Measurements from ENCODE around the gene SCRT2.
A peak's percentile ranks its signal among the peaks of the same experiment; 100 is the strongest.

SCRT2 gene

GRCh38 chr20:623704-624103 lies 51.9 kb downstream of the SCRT2 start:
- H3K27me3 ChIP-seq (replicated peaks) = no peaks in the 10 kb centered on the region
- no peak for TF ChIP-seq CTCF (IDR thresholded peaks at IDR 0.05; ENCODE audit: low read depth, low read length, missing control alignments)
- H3K4me3 ChIP-seq (ENCODE audit: low read depth, low read length) = no peak overlapping the region
- in situ Hi-C loops (cut with HindIII; ENCODE audit: low pct_ligation_motif_present, low sequenced_read_pairs) = no loop called here
- H3K27ac ChIP-seq = no peak overlapping the region
- H3K36me3 ChIP-seq (replicated peaks) = no peaks in the 10 kb centered on the region
- no peak for DNase-seq

GRCh38 chr20:623021-623420 lies 52.6 kb downstream of the SCRT2 start:
- Histone ChIP-seq H3K27ac (no peak overlapping the region), H3K36me3 (replicated peaks) (no peaks in the 10 kb centered on the region), H3K27me3 (replicated peaks) (no peaks in the 10 kb centered on the region), H3K4me3 (ENCODE audit: low read depth, low read length) (no peak overlapping the region)
- in situ Hi-C loops (cut with HindIII; ENCODE audit: low pct_ligation_motif_present, low sequenced_read_pairs) = no loop called here
- no peak for TF ChIP-seq CTCF (IDR thresholded peaks at IDR 0.05; ENCODE audit: low read depth, low read length, missing control alignments)
- DNase-seq = no peak

GRCh38 chr20:622161-622560 lies 53.4 kb downstream of the SCRT2 start:
- Histone ChIP-seq H3K27ac (no peak overlapping the region), H3K27me3 (replicated peaks) (no peaks in the 10 kb centered on the region)
- TF ChIP-seq CTCF (IDR thresholded peaks at IDR 0.05; ENCODE audit: low read depth, low read length, missing control alignments) = no peak

GRCh38 chr20:621125-621756 lies 54.4 kb downstream of the SCRT2 start:
- in situ Hi-C loops (cut with HindIII; ENCODE audit: low pct_ligation_motif_present, low sequenced_read_pairs) = no loop called here
- peak; percentile 27 for DNase-seq
- Histone ChIP-seq H3K36me3 (replicated peaks) (no peaks in the 10 kb centered on the region), H3K27ac (no peak overlapping the region), H3K4me3 (ENCODE audit: low read depth, low read length) (no peak overlapping the region), H3K27me3 (replicated peaks) (no peaks in the 10 kb centered on the region)
- no peak for TF ChIP-seq CTCF (IDR thresholded peaks at IDR 0.05; ENCODE audit: low read depth, low read length, missing control alignments)

More at GRCh38 chr20:622161-622560, 53.4 kb downstream of the SCRT2 start:
- Histone ChIP-seq H3K4me3 (ENCODE audit: low read depth, low read length) (no peak overlapping the region), H3K36me3 (replicated peaks) (no peaks in the 10 kb centered on the region)
- DNase-seq = no peak
- in situ Hi-C loops (cut with HindIII; ENCODE audit: low pct_ligation_motif_present, low sequenced_read_pairs) = no loop called here

- no peak overlapping the region for H3K4me3 ChIP-seq (ENCODE audit: low read depth, low read length)
- H3K27me3 ChIP-seq (replicated peaks) = no peaks in the 10 kb centered on the region
- no peak overlapping the region for H3K27ac ChIP-seq
- no peak for DNase-seq
- in situ Hi-C loops (cut with HindIII; ENCODE audit: low pct_ligation_motif_present, low sequenced_read_pairs) = no loop called here
- no peak for TF ChIP-seq CTCF (IDR thresholded peaks at IDR 0.05; ENCODE audit: low read depth, low read length, missing control alignments)
- H3K36me3 ChIP-seq (replicated peaks) = no peaks in the 10 kb centered on the region
Measured at GRCh38 chr20:620246-620645, 55.4 kb downstream of the SCRT2 start.

GRCh38 chr20:618980-619379 lies 56.6 kb downstream of the SCRT2 start:
- Histone ChIP-seq H3K27me3 (replicated peaks) (no peaks in the 10 kb centered on the region), H3K27ac (no peak overlapping the region), H3K36me3 (replicated peaks) (no peaks in the 10 kb centered on the region), H3K4me3 (ENCODE audit: low read depth, low read length) (no peak overlapping the region)
- no peak for TF ChIP-seq CTCF (IDR thresholded peaks at IDR 0.05; ENCODE audit: low read depth, low read length, missing control alignments)
- in situ Hi-C loops (cut with HindIII; ENCODE audit: low pct_ligation_motif_present, low sequenced_read_pairs) = no loop called here
- DNase-seq = no peak

Data from brain microvascular endothelial cell (primary cell).